Endodermal cell (in vitro differentiated cells): ENCODE measurements around the gene SIRT2. TPM values are rescaled to one million over a fixed set of nuclear protein-coding genes. Genes with fewer than 3 reads are reported as not detected.
"Not testable (repeated sequence)": the region's sequence is repeated elsewhere in the genome, so short reads cannot be mapped to it uniquely, and the experiment has no call there.

ENCODE experiments used
- DNase-seq: peaks from one replicate; pipeline ENCODE4 v3.0.0-alpha.2; 2017
- H3K27ac ChIP-seq: 2 replicates; pipeline ENCODE4 v1.5.1; 2013; ENCODE audit warnings: mild to moderate bottlenecking, low read depth, low read length, moderate library complexity
- H3K27me3 ChIP-seq: 2 replicates; pipeline ENCODE4 v1.6.1; 2013; ENCODE audit warnings: mild to moderate bottlenecking, low read length, moderate library complexity; ENCODE audit not compliant: insufficient read depth, control insufficient read depth, poor library complexity, severe bottlenecking
- H3K36me3 ChIP-seq: 2 replicates; pipeline ENCODE4 v1.7.0; 2013; ENCODE audit warnings: mild to moderate bottlenecking, low read length, moderate library complexity; ENCODE audit not compliant: control insufficient read depth, insufficient read depth
- H3K4me1 ChIP-seq: one replicate; pipeline ENCODE4 v1.7.0; 2013; ENCODE audit warnings: low read length; ENCODE audit not compliant: control insufficient read depth, insufficient read depth
- H3K4me3 ChIP-seq: 2 replicates; pipeline ENCODE4 v1.5.1; 2013; ENCODE audit warnings: mild to moderate bottlenecking, low read length, moderate library complexity
- H3K9ac ChIP-seq: 2 replicates; pipeline ENCODE4 v1.6.1; 2013; ENCODE audit warnings: mild to moderate bottlenecking, low read length, moderate library complexity; ENCODE audit not compliant: poor library complexity, severe bottlenecking; ENCODE audit errors: extremely low read depth
- H3K9me3 ChIP-seq: 2 replicates; pipeline ENCODE4 v1.6.1; 2013; ENCODE audit warnings: mild to moderate bottlenecking, low read length, moderate library complexity; ENCODE audit not compliant: control insufficient read depth
- H3K27ac Mint-ChIP-seq: 2 replicates; pipeline ENCODE4 v1.8.0; 2020; ENCODE audit warnings: mixed read lengths
- H3K27me3 Mint-ChIP-seq: 2 replicates; pipeline ENCODE4 v1.8.0; 2021; ENCODE audit warnings: mild to moderate bottlenecking, mixed read lengths; ENCODE audit not compliant: insufficient read depth
- H3K36me3 Mint-ChIP-seq: 2 replicates; pipeline ENCODE4 v1.8.0; 2020; ENCODE audit warnings: low read depth, mixed read lengths
- H3K4me1 Mint-ChIP-seq: 2 replicates; pipeline ENCODE4 v1.8.0; 2020; ENCODE audit warnings: mixed read lengths
- H3K4me3 Mint-ChIP-seq: 2 replicates; pipeline ENCODE4 v1.8.0; 2020; ENCODE audit warnings: mild to moderate bottlenecking, moderate library complexity, mixed read lengths
- H3K9me3 Mint-ChIP-seq: 2 replicates; pipeline ENCODE4 v1.8.0; 2020; ENCODE audit warnings: mild to moderate bottlenecking, mixed read lengths
- WGBS, 2 experiments: methylation state at CpG; one replicate each; pipeline versions ENCODE4 v1.1.5 to v1.1.7; 2013; ENCODE audit warnings: missing lambda C conversion rate in 2 of 2, mixed read lengths in 1 of 2; ENCODE audit not compliant: insufficient coverage in 1 of 2, insufficient read length in 1 of 2; 5-methylcytosine and 5-hydroxymethylcytosine counted together
- total RNA-seq, 2 donors: library from RNA; stranded (reverse); fragmentation: NEBNext Ultra II Directional in 1 of 2; extraction: Animal tissue kit (Norgen Biotek cat#: 25700) in 1 of 2; gene quantifications; 2 replicates in 1 of 2; 3 replicates in 1 of 2; pipeline ENCODE4 v1.2.1, GENCODE V29; 2021
- TF ChIP-seq, protein P1 (sequence below): fragments of 200-600 bp; sonication (generic); conservative IDR thresholded peaks from 2 replicates; pipeline ENCODE4 v1.5.0; 2021; ENCODE audit warnings: antibody characterized with exemption, mild to moderate bottlenecking

Gene SIRT2
- total RNA-seq, 2 donors from 2014 or later = 10.4 to 13.7 TPM

DNA sequence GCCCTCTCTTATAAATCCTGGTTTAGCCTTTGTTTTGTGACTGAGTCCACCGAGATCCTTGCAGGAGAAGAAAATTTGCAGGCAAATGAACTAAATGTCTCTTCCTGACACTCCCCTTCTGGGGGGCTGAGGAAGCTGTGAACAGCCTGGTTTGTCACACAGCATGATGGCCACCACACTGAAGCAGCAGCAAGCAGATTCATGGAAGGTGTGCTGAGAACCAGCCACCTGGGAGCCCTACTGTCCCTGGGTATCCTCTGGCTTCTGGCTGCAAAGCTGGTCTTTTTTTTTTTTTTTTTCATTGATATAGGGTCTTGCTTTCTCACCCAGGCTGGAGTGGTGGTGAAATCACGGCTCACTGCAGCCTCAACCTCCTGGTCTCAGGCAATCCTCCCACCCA, 42.6 kb upstream of the SIRT2 start:
- 81 to 100% methylated on average over 1 to 2 of the region's 2 CpGs for WGBS, 2 experiments
- Mint-ChIP-seq H3K27me3 (peaks cover 10% of the 10 kb centered on the region), H3K4me1 (peaks cover 11% of the 10 kb centered on the region), H3K4me3 (no peak overlapping the region), H3K36me3 (peaks cover 22% of the 10 kb centered on the region), H3K9me3 (peaks cover 1% of the 10 kb centered on the region), H3K27ac (no peak overlapping the region)
- DNase-seq = no peak
- no peaks in the 10 kb centered on the region for H3K27me3 ChIP-seq
- no peak overlapping the region for H3K27ac ChIP-seq
- H3K36me3 ChIP-seq = peaks cover 12% of the 10 kb centered on the region
- no peak overlapping the region for H3K4me3 ChIP-seq
- H3K4me1 ChIP-seq = no peaks in the 10 kb centered on the region
- TF ChIP-seq, protein P1, sequence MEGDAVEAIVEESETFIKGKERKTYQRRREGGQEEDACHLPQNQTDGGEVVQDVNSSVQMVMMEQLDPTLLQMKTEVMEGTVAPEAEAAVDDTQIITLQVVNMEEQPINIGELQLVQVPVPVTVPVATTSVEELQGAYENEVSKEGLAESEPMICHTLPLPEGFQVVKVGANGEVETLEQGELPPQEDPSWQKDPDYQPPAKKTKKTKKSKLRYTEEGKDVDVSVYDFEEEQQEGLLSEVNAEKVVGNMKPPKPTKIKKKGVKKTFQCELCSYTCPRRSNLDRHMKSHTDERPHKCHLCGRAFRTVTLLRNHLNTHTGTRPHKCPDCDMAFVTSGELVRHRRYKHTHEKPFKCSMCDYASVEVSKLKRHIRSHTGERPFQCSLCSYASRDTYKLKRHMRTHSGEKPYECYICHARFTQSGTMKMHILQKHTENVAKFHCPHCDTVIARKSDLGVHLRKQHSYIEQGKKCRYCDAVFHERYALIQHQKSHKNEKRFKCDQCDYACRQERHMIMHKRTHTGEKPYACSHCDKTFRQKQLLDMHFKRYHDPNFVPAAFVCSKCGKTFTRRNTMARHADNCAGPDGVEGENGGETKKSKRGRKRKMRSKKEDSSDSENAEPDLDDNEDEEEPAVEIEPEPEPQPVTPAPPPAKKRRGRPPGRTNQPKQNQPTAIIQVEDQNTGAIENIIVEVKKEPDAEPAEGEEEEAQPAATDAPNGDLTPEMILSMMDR = no peak
- H3K9me3 ChIP-seq = no peaks in the 10 kb centered on the region
- H3K9ac ChIP-seq = no peak overlapping the region

DNA sequence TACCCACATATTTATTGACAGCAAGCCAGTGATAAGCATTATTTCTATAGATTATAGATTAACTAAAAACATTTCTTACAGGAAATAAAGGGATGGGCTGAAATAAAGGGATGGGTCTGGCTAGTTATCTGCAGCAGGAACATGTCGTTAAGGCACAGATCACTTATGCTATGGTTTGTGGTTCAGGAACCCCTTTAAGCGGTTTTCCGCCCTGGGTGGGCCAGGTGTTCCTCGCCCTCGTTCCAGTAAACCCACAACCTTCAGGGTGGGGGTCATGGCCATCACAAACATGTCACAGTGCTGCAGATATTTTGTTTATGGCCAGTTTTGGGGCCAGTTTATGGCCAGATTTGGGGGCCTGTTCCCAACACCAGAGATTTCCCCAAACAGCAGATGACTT, 42.0 kb upstream of the SIRT2 start:
- not testable (repeated sequence) for H3K4me1 ChIP-seq, H3K27me3 ChIP-seq, H3K9me3 ChIP-seq, H3K36me3 ChIP-seq, H3K9me3 Mint-ChIP-seq, DNase-seq, H3K27ac Mint-ChIP-seq, H3K9ac ChIP-seq, H3K4me3 ChIP-seq, H3K4me3 Mint-ChIP-seq, H3K27ac ChIP-seq
- Mint-ChIP-seq H3K4me1 (peaks cover 11% of the 10 kb centered on the region), H3K27me3 (peaks cover 13% of the 10 kb centered on the region), H3K36me3 (peaks cover 17% of the 10 kb centered on the region)
- 95 to 98% methylated on average over 5 of the region's 5 CpGs for WGBS, 2 experiments

DNA sequence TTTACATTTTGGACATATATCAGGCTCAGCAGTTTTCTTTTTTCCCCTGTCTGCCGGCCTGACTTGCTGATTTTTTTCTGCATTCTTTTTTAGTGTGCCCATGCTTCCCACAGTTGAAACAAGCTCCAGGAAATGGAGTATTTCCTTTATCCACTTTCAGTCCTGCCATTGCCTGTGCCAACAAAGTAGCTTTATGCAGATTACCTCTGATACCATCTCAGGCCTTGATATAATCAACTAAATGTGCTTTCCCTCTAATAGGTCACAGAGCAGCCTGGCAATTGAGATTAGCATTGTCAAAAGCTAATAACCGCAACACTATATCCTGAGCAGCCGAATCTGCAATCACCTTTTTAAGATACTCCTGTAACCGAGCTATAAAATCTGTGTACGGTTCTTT, 40.5 kb upstream of the SIRT2 start:
- Histone ChIP-seq H3K27ac (no peak overlapping the region), H3K9me3 (peaks cover 16% of the 10 kb centered on the region), H3K36me3 (no peaks in the 10 kb centered on the region), H3K27me3 (no peaks in the 10 kb centered on the region), H3K9ac (no peak overlapping the region), H3K4me1 (no peaks in the 10 kb centered on the region), H3K4me3 (no peak overlapping the region)
- peaks cover 20% of the 10 kb centered on the region for H3K9me3 Mint-ChIP-seq
- TF ChIP-seq, protein P1 = no peak
- H3K4me1 Mint-ChIP-seq = peaks cover 11% of the 10 kb centered on the region
- WGBS, 2 experiments = 89 to 91% methylated on average over 4 to 5 of the region's 5 CpGs
- DNase-seq = no peak
- H3K4me3 Mint-ChIP-seq = no peak overlapping the region
- H3K27me3 Mint-ChIP-seq = peaks cover 13% of the 10 kb centered on the region
- H3K36me3 Mint-ChIP-seq = peaks cover 20% of the 10 kb centered on the region
- no peak overlapping the region for H3K27ac Mint-ChIP-seq

DNA sequence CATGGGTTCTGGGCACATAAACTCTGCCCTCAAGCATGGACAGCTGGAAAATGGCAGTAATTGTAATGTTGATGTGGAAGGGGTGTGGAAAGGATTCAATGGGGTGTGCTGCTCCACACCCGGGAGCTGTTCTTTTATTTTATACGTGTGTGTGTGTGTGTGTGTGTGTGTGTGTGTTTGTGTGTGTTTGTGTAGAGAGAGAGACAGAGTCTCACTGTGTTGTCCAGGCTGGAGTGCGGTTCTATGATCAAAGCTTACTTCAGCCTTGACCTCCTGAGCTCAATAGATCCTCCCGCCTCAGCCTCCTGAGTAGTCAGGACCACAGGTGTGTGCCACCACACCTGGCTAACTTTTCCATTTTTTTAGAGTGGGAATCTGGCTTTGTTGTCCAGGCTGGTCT, 34.1 kb upstream of the SIRT2 start:
- peak overlapping the region; percentile 50 for H3K4me3 ChIP-seq
- H3K9me3 ChIP-seq = peaks cover 44% of the 10 kb centered on the region
- WGBS, 2 experiments = 94 to 100% methylated on average over 2 to 4 of the region's 4 CpGs
- Mint-ChIP-seq H3K27ac (no peak overlapping the region), H3K36me3 (peaks cover 39% of the 10 kb centered on the region), H3K27me3 (peaks cover 9% of the 10 kb centered on the region), H3K4me1 (peaks cover 9% of the 10 kb centered on the region), H3K4me3 (no peak overlapping the region), H3K9me3 (peaks cover 44% of the 10 kb centered on the region)
- H3K36me3 ChIP-seq = peaks cover 31% of the 10 kb centered on the region
- H3K4me1 ChIP-seq = no peaks in the 10 kb centered on the region
- no peaks in the 10 kb centered on the region for H3K27me3 ChIP-seq
- DNase-seq = no peak
- no peak overlapping the region for H3K27ac ChIP-seq
- TF ChIP-seq, protein P1 = no peak
- H3K9ac ChIP-seq = no peak overlapping the region
